Activated T-cell treated with anti-CD3 and anti-CD28 coated beads for 48 hours (primary cell): ENCODE data around the gene PLD5.

Source experiments
- DNase-seq: peaks from one replicate; pipeline ENCODE4 v3.0.0-alpha.2; 2020; ENCODE audit warnings: low read depth

PLD5 gene

DNA sequence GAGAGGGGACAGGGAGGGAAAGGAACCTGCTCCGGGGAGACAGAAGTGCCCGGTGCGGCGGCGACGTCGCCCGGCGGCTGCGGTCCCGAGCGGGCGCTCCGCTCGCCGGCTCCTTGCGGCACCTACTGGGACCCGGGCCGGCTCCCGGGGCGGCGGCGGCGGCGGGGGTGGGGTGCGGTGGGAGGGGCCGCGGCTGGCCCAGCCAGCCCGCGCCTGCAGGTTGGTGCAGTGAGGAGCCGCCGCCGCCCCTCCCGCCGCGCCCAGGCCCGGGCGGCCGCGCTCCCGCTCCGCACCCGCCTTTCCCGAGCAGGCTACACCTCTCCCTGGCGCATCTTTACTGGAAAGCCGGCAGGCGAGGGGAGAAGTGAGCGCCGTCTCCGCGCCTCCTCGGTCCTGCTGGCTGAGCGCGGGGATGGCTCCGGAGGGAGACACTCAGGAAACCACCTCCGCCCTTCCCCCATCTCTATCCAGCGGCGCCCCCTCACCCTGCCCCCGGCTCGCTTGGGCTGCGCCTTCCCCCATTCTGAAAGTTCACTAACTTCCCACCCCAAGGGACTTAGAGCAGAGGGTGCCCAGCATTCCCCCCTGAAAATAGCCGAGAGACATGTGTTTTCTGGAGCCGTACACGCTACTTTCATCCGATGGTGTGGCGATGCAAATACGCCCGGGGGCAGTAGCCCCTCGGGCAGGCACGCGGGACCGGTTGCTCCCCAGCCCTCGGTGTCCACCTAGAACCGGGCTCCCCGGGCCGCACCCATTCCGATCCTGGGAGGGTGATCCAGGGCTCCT is at the start of gene PLD5:
TSS of gene PLD5 (minus strand) at position 127 of the 789 bp plus-strand sequence.
- no peak for DNase-seq

DNA sequence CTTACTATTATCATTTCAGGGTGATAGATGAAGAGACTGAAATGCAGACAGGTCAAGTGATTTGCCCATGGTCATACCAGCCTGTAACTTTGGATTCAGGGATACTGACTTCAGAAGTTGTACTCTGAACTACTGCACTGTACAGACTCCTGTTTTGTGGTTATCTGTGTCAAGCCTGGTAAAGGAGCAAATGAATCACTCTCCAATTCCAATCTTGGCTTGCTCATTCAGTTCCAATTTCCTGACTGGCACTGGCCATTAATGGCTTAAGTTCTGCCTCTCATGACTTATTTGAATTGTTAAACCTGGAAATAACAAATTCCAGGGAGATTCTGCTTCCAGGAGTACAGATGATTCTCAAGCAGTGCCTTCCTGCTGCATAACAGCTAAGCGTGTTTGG is 45.4 kb upstream of the PLD5 start:
- DNase-seq: no peak

DNA sequence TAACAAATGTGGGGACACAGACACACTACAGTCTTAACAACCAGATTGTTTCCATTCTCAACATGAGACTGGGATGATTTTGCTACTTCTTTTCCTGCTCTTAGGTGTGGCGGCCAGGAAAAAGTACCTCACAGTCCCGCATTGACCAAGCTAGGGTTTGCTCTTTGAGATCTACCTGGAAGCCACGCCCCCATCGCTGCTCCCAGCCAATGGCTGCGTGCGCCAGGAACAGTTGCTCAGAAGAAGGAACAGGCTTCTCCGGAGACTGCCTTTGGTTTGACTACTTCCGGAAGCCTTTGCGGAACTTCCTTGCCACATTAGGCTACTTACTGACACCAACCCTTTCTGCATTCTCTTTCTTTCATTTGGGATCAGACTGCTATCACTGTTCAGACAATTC is 44.2 kb upstream of the PLD5 start:
- no peak for DNase-seq

DNA sequence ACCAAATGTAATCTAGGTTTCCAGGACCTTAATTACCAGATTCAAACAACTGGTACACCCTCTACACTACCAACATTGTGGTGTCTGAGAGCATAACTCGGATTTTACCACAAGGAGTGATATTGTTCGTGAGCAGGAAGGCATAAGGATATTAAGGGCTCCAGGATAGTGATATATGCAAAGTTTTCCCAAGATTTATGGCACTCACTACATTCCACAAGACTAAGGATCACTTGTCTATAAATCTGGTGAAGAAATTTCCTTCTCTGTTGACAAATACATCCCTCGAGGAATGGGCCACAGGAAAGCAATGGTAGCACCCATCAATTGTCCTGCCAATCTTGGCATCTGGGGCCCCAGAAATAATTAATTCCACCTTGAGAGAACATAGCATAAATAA is 43.1 kb upstream of the PLD5 start:
- DNase-seq: no peak

DNA sequence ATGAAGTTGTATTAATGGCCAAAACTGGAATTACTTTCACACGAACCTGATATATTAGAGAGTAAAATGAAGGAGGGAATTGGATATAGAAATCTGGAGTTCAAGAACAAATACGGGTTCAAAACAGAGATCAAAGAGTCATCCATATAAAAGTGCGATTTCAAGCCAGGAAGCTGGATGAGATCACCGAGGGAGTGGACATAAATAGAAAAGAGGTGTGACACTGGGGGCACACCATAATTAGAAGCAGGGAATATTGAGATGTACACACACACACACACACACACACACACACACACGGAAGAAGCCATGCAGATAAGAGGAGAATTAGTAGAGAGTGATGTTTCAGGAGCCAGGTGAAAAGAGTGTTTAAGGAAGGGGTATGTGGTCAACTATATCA is 32.3 kb upstream of the PLD5 start:
- no peak for DNase-seq

DNA sequence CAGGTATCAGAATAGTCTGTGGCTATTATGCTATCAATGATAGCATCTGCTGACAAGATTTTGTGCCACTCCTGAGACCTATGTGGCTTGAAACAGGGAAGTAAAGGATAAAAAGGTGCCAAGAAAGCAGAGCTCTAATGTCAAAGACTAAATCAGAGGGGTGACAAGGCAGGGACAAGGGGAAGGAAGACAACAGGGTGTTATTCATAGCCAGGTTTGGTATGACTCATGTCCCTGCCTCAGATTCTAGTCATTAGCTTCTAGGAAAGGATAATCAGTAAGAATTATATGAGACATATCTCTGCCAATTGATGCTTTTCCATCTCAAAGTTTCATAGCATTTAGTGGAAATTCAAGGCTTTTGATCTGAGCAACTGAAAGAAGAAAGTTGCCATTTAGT is 31.8 kb upstream of the PLD5 start:
- DNase-seq: no peak

DNA sequence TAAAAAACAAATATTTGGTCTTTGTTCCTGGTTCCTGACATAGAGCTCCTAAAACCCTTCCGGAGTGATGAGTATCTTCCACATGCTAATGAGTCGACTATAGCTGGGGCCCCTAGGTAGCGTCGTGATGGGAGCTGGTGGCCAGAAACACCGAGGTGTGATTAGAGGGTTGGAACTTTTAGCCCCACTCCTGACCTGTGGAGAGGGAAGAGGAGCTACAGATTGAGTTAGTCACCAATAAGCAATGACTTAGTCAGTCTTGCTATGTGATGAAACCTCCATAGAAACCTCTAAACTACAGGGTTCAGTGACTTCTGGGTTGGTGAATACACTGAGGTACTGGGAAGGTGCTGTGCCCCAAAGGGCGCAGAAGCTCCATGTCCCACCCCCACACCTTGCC is 30.1 kb upstream of the PLD5 start:
- no peak for DNase-seq

DNA sequence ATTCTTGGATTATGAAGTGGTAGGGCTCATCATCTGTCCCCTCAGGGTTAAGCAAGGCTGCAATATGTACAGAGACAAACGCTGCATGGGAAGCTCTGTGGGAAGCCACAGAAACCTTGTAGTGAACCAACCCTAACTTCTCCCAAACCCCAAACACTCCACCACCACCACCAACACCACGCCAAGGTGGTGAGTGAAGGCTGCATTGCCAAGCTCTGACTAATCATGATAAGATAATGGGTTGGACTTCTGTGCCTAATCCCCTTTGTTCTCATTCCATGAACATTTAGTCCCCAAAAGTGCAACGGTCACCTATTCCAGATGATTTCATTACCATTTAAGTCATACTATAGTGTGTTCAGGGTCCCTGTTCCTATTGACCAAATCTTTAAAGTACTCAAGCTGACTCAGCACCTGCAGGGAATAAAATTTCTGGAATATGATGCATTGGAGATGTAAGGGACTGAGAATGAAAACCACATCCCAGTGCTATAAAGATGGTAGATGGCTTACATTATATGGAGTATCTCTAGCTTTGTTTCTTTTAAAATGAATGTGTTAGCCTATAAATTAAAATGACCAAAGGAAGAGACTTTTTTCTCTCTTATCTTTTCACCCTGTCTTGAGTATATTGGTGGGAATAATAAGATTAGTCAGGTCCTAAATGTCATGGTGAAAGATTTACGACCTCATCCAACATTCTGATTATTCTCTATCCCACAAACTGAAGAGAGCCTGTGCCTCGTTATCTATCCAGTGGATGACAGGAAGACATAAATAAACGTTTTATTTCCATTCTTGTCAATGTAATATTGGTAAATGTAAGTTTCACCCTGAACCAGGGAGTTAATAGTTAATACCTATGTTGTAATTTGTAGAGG is 22.6 kb upstream of the PLD5 start:
- DNase-seq: no peak

DNA sequence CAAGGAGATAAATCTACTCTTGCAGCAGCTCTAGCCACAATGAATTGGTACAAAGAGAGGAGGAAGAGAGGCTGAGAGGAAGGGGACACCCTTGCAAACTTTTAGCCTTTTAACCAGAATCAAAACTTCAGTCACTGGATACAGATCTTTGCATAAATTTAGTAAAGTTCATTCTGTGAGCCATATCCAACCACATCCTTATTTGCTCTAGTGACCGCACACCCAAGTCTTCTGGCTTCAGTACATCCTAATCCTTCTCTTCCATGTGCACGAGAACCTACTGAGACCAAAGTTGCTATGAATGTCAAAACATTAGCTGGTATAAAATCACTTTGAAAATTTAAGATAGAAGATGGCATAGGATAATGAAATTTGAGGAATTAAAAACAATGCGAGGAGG is 21.9 kb upstream of the PLD5 start:
- DNase-seq: no peak

DNA sequence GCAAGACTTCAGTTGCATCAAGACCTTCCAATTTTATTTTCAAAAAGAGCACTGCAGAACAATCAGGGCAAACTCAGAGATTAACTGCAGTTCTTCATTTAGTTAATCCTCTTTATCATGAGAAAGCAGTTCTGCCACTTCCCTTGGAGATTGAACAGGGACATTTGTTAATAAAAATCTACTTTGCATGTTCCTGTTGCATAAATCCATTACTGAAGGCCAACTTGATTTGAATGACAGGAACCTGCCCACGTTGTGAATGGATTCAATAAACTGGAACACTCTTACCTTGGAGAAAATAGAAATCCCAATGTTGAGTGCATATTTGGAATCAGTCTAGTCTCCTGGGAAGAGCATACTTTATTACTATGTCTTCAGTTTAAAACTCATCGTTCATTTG is 19.6 kb upstream of the PLD5 start:
- DNase-seq: no peak

DNA sequence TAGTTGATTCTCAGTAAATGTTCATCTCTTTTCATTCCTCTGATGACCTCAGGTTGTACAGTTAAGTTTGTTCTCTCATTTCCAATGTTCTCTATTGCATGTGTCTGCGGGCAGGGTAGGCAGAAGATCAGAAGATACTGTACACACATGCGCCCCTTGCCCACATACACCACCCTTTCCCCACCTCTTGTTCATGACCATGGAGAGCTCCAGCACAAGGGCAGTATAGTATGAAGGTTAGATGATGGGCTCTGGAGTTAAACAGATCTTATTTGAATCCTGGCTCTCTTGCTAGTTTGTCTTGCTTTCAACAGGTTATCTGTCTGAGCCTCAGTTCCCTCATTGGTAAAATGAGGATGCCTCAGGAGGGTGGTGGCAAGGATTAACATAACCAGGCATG is 17.8 kb upstream of the PLD5 start:
- no peak for DNase-seq

DNA sequence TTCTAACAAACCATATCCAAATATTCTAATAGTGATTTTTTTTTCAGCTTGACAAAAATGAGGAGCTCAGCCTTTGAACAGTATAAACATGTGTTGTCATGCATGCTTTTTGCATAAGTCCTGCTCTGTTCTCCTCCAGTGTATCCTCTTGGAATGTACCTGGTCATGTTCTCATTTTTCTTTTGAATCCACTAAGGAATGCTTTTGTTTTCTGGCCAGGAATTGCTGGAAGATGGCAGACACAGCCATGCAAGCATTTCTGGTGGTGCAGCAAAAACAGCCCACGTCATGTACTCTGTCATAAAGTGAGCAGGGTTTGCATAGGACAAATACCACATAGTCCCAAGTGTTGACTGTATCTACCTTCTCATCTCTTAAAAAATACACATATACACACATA is 11.5 kb upstream of the PLD5 start:
- DNase-seq: no peak

DNA sequence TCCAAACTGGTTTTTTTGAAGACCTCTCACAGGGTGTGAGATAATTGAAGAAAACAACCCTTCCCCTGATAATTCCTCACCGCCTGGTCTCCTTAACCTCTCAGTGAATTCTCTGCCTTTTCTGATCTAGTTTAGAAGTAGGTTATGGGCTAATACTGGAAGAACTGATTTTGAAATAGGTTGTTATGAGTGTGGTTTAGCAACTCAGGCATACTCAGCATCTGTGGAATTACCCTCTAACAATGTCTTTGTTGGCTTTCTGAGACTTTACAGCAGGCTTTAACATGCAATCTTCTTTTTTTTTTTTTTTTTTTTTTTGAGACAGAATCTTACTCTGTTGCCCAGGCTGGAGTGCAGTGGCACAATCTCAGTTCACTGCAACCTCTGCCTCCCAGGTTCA is 10.3 kb upstream of the PLD5 start:
- no peak for DNase-seq

DNA sequence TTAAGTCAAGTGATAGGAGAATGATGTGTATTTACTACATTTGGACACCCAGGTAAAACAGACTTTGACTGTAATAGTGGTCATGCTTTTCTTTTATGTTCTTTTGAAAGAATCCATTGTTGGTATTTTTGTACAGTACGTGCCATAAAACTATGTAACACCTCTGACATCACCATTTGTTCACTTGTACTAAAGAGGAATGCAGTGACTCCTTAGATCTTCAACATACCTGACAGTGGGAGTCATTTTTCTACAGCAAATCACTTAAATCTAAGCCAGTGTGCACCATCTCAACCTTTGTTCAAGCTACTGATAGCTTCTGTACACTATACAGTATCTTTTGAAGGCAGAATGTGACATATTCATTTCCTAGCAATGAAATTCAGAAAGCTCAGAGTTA is 6.3 kb upstream of the PLD5 start:
- DNase-seq: no peak

DNA sequence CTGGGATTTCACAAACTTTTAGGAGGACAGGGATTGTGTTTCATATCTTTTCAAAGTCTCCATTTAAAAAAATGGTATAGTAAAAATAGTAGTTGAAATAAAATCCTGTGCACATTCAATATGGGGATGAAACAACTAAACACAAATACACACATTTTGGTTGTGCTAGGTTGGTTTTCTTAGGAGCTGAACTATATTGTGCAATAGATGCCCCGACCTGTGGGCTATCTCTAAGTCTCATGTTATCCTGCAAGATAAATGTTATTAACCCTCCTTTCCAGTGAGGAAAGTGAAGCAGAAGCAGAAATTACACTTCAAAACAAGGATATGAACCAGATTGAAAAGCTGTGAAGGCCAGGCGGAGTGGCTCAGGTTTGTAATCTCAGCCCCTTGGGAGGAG is 1.3 kb upstream of the PLD5 start:
- DNase-seq: no peak

DNA sequence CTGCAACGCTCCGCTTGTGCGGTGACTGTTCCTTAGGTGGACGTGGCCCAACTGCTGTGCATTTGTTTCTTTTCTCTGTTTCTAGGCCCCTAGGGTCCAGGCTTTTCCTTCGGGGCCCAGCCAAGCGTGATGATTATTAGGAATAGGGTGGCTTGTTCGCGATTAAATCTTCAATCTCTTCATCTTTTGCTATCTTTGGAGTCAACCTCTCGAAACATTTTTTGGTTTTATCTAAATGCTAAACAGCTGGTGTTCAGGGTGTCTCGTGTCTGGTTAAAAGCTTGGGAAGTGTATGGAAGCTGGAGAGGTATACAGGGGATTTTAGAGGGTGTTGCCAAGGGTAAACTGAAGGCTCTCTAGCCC is 844 bp upstream of the PLD5 start:
- no peak for DNase-seq

DNA sequence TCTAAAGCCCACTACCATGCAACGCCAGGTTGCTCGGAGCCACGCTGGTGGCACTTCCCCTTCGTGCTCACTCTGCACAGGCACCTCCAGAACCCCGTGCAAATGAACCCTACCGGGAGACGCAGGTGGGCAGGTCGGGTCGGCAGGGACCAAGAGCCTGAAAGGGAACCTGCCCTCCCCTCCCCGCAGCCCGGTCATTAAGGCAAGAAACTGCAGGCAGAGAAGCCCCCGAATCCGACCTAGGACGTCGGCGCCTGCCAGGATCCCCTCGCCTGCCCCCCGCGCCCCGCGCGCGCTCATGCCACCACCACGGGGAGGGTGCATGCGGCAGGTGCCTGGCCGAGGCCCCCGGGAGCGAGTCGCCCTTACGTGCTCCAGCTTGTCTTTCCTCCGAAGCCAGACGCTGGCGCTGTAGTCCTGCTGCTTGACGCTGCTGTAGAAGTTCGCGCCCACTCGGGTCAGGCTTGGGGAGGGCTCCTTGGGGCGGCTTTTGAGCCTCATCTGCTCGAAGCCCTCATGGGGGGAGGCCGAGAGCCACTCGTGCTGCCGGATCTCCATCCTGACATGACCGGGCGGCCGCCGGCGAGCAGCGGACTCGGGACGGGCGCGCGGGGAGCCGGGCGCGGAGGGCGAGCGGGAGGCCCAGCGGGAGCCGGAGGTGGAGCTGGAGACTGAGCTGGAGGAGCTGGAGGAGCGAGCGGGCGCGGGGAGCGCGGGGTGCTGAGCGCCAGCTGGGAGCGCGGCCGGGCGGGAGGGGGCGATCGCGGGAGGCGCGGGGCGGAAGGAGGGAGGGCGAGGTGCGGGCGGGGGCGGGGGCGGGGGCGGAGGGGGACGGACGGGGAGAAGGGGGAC is 552 bp downstream of the PLD5 start:
- peak; percentile 10 for DNase-seq

DNA sequence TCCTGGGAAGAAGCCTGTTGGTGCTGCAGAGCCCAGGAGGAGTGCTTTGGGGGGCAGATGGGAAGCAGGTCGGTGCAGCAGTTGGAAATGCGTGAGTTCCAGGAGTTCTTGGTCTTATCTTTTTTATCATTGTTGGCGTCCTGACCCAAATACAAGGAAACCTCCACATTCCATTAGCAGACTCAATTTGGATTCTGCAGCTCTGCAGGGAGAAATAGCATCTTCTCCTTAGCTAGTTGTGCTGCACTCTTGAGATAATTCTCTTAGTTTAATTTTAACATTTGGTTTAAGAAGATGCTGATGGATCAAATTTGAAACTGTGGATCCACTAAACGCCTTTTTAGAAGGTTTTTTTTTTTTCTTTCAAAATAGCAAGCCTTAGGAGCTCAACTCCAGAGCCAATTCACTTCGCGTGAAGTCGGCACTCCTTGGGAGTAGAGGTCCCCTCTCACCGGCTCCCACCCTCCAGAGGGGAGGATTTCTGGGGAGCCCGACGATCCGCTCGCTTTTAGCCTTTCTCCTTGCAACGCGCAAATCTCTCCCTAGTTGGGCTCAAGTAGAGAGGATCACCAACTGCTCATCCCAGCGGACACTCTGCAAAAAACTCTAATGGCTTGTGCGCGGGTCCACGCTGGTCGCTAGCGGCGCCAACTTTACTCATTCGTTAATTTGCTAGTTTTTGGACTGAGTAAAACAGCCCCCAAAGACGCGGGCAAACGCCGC is 1.3 kb downstream of the PLD5 start:
- DNase-seq: no peak

DNA sequence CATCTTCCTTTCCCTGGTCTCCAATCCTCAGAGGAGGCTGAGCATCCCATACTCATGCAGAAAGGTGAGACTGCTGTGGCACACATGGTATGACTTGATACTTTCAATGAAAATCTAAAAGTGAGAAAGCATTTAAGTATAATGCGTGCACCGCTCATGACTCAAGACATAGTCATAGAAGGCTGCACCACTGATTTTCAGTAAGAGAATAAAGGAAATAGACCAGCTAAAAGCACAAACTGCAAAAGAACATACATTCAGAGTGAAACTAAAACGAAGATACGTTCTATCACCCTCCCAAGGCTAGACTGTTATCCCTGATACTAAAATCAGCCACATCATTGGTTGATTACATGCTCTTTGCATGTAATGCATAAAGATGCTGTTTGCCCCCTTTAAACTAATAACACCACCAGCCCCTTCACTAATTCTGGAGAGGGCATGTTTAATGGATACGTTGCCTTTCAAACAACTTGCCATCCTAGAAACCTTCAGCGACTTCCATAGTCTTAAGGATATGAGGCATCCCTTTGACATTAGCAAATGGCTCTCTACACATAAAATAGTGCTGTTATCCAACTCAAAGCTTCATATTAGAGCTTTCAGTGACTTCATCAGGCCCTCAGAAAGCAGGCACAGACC is 2.1 kb downstream of the PLD5 start:
- DNase-seq: no peak

DNA sequence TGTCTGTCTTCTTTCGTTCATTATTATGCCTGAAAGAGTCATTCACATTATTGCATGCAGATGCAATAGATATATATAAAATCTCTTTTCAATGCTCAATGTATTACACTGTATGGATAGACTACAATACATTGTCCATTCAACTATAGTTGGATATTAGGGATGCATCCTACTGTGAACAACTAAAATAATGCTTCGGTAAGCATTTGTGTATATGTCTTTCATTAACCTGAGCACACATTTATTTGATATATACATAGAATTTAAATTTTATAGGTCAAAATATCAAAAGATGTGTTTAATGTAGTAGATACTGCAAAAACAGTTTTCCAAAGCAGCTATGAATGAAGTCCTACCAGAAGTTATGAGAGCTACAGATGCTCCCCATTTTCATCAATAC is 8.9 kb downstream of the PLD5 start:
- no peak for DNase-seq

DNA sequence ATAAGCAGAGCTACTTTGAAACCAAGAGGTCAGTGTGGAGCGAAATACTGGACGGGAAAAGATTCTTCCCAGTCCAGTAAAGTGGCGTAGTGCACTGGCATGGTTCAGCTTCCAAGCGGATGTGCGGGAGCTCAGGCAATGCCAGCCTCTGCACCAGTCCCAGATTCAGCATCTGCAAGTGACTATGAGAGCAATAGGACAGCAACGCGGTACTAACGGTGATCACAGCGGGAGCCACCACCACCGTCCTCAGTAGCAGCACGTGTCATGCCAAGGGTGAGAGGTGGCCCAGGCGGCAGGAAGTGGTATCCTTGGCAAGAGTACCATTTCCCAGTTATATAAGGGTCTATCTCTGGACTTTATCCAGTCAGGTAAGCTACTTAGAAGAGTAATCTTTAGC is 17.8 kb downstream of the PLD5 start:
- DNase-seq: no peak

DNA sequence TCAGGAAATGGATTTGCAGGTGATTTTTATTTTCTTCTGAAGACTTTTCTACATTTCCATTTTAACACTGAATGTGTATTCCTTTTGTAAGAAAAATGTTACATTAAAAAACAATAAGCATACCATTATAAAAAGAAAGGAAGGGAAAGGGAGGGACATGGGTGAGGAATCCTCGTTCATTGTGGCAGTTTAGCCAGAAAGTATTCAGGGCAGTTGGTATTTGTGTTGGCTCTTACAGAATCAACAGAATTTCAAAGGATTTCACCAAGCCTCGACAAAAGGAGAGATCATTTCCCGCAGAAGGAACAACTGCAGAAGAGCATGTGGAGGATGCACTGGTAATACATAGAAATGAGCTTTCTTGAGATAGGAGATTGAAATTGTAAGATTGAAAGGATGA is 35.0 kb downstream of the PLD5 start:
- DNase-seq: no peak
